ENCODE measurements around the gene TRAF3.

The TRAF3 gene

DNA sequence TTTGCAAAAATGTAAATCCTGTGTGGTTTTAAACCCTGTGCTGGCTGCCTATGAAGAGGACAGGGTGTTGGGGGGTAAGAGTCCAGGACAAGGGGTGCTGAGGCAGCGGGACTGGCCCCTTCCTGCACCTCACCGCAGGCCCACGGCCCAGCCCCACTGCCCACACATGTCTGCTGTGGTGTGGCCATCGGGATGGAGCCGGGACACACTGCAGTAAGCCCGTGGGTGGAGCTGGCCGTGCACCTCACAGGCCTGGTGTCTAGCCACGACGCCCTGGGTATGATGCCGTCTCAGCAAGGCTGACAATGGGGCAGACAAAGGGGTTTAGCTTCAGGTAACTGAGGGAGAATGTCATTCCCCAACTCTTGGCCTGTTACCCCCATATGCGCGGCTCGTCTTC, 164.8 kb downstream of the TRAF3 start:
- DNase-seq = no peak

DNA sequence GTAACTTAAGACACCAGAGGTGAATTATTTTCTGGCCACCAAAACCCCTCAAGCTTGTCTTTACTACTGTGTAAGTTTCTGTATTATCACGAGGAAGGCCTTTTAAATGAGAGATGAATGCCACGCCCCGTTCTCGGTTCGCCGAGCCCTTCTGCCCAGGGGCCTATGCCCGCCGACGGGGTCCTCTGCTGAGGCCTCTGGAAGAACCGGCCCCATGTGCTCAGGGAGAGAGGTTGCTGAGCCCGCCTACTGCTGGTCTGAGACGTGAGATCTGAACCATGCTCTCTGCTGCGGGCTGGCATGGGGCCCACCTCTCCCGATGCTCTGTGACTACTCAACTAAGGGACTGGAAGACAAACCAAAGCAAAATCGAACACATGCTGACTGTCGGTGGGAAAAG, 166.2 kb downstream of the TRAF3 start:
- DNase-seq = no peak

DNA sequence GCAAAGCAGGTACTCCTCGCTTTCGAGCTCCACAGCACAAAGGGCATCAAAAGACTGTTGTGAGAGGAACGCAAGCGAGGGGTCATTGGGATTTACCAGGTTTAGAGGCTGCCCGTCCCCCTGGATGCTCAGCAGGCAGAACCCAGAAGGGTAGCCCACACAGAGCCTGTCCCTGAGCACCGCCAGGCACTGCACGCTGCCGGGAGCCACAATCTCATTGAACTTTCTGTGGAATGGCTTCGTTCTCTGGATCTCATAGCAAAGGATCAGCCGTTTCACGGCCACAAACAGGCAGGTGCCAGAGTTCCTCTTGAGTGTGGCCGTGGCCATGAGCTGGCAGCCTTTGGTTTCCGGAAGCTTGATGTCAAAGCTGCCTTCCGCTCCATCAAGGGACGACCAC, 166.7 kb downstream of the TRAF3 start:
- no peak for DNase-seq

DNA sequence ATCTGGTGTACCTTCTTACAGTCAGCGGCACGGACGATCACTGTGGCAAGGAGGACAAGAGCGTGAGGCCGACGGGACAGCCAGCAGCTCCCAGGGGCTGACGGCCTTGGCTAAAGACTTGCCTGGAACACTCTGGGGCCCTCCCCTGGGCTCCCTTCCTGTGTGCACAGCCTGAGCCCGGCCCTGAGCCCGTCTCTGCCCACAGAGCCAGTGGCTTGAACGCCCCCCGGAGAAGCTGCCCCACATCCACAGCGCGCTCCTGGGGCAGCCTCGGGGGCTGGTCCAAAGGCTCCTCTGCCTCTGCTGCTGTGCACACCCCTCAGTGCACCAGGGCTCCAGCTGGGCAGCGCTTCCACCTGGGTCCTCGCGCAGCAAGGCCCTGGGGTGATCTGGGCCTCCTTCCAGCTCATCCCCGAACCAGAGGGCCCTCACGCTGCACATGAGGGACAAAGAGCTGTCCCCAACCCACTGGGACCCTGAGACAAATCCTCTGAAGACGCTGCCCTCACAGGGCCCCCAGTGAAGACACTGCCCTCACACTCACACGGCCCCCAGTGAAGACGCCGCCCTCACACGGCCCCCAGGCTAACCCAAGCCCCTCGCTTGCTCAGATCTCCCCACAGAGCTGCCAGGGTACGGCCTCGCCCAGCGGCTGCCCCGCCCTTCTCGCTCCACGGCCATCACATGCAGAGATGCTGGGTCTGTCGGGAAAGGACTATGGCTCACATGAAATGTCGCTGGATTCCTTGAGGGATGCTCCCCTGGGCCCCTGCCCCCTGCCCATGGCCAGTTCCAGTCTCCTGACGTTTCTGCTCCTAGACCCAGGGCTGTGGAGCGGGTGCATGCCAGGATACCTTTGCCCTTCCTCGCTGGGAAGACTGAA, 167.4 kb downstream of the TRAF3 start:
- no peak for DNase-seq

DNA sequence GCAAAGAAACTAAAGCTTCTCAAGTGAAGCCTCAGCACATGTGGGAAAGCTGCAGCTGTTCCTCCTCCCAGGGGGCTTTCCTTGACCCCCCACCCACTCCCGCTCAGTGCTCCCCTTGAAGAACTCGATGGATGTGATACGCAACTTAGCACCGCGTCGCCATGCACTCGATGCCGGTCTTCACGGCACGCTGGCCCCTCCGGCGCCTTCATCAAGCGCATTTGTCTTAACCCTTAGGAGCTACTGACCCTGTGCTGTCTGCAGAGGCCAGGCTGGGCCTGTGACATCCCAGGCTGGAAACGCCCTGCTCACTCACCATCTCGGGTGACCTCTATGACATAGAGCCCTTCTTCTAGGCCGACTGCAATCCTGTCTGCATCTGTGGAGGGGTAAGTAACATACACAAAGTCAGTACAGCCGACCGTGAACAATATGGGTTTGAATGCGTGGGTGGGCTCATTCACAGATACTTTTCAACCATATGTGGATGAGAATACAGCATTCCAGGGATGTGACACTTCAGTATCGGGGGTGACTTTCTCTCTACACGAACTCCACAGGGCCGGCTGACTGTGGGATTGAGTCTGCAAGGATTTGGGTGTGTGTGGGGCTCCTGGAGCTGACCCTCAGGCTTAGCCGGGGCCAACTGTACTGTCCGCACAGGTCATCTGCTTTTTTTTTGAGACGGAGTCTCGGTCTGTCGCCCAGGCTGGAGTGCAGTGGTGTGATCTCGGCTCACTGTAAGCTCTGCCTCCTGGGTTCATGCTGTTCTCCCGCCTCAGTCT, 168.3 kb downstream of the TRAF3 start:
- no peak for DNase-seq

DNA sequence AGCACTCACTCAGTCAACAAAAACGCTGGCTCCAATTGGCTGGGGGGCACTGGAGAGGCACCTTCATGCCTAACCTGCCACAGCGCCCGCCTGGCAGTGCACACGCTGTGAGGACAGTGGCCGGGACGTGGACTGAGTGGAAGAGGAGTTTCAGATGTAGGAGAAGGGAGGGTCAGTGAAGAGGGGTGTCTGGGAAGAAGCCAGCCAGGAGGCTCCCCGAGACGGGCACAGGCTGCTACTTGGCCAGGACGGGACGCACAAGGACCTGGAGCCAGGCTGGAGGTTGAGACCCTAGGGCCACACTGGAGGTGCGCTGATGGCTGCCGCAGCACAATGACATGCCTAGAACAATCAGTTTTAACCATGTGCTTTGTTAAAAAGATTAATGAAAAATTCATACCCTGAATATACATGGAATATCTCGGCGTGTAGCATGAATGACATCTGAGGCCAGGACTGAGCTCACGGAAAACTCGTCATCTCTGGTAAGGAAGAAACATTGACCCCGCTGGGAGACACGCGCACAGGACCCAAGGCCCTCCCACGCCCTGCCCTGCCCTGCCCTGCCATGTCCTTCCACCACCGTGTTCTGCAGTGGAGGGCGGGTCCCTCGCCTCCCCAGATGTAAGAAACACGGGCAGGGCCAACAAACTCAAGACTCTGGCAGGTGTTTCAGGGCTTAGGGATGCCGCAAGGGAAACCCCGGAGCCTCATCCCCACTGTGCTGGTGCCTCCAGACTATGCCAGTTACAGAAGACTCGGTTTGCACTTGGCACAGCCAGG, 170.3 kb downstream of the TRAF3 start:
- DNase-seq = no peak

DNA sequence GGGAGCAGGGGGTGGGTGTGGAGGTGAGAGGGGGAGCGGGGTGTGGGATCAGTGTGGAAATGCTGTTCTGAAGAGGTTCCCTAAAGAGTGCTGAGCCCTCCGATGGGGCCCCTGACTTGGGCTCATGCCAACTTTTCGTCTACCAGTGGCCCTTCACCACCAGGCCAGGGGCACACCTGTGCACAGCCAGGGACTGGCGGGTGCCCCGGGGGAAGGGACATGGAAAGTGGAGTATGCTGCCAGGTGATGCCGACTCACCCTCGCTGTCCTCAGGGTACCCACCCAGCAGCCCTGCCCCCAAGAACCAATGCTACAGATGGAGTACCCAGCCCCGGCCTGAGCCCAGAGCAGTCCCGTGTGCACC, 171.4 kb downstream of the TRAF3 start:
- DNase-seq = no peak

DNA sequence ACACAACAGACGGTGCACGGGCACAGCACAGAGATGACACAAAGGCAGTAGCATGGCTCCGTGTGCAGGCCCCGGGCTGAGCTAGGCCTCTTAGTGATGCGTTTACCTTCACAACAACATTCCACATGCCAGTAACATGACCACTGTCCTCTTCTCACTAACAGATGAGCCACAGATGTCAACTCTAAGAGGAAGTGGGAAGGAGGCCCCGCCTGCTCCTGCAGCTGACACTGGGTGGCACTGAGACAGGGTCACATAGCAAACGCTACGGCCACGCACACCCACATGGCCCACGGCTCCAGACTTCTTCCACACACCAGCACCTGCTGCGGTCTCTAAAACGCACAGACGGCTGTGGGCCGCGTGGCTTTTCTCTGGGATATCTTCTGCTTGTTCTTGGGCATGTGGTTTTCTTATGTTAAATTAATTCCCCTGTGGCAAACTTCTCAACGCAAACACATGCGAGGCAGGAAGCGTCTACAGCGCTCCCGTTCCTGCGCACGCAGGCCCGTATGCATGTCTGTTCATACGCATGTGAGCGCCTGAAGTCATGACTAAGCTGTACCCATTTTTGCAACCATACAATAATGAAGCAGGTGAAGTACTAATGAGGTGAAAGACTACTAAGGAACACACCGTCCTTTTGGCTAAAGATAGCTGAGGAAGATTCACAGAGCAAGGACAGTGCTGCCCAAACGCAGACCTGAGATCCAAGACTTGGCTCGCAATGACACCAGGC, 172.0 kb downstream of the TRAF3 start:
- no peak for DNase-seq

DNA sequence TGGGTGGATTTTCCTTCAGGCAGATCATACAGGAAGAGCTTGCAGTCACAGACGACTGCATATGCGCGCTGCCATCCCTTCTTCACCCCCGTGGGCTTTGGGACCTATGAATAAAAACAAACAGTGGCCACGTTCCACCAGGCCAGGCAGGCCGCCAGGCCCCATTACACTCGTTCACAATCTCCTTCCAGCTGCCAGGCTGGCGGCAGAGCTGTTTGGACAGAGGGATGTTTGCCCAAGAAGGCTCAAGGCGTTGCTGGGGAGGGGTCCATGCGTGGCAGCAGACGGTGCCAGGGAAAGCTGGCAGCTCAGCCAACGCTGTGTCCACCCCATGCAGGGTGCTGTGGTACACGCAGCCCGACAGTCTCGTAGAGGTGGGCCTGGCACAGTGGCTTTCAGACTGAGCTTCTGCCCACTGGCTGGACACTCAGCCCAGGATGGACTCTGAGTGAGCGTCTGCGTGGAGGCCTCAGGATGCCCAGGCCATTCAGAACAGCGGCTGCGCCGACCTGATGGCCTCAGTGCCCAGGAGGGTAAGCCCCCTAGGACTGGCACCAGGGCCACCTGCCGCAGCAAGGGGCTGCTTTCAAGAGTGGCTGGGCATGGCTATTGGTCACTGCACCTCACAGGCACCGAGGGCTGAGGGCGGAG, 172.7 kb downstream of the TRAF3 start:
- no peak for DNase-seq

DNA sequence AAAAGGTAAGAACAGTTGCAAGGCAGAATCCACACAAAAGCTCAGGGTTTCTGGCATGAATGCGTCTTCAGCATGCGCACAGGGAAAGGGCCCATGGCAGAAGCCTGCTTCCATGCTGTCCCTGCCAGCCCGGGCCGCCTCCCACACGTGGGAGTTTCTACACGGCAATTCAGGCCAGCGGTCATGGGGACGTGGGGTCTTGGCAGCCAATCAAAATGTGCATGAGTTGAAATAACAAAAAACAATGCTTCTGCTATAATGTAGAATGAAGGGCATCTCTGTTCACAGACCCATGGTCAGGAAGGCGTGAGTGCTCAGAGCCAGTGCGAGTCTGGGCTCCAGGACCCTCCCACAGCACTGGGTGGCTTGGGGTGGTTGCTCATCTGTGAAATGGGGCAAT, 173.8 kb downstream of the TRAF3 start:
- DNase-seq = no peak

DNA sequence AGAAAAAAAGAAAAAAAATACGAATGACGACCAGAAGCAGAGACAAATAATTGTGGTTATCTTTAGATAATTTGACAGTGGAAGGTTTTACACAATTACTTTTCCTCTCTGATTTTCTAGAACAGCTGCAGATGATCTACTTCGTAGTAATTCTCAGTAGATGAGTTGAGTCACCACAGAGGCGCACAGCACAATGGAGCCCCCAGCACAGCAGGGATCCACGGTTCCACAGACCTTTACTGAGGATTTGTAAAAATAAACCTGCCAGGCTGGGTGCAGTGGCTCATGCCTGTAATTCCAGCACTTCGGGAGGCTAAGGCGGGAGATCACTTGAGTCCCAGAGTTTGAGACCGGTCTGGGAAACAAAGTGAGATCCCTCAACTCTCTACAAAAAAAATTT, 174.6 kb downstream of the TRAF3 start:
- no peak for DNase-seq

DNA sequence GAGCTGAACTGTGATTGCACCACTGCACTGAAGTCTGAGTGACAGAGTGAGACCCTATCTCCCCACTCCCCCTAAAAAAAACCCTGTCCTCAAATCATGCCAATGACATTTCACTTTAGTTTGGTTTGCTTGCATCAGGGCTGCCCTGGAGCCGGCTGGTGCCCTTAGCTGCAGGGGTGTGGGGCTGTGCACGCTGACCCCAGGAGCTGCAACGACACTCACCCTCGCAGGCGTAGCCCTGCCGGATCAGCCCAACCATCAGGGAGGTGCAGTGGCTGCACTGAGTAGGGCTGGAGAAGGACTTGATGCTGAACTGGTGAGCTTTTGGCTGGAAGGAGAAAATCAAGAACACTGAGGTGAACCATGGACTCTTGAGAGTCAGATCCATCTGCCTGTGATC, 175.0 kb downstream of the TRAF3 start:
- DNase-seq = no peak

DNA sequence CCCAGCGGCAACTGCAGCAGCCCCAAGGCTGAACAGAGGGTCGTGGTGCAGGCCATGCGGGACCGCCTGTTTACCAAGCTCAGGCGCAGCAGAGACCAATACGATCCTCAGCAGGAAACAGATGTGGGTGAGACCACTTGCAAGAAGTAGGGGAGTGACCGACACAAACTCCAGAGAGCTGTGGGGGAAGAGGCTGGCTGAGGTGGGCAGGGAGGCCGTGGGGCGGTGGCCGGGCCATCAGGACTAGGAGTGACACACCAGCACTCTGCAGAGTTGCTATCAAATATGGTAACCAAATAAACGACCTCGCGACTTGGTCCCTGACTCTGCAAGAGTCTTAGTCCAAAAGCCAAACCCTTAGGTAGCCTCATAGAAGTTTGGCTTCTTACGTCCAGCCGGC, 175.9 kb downstream of the TRAF3 start:
- no peak for DNase-seq

DNA sequence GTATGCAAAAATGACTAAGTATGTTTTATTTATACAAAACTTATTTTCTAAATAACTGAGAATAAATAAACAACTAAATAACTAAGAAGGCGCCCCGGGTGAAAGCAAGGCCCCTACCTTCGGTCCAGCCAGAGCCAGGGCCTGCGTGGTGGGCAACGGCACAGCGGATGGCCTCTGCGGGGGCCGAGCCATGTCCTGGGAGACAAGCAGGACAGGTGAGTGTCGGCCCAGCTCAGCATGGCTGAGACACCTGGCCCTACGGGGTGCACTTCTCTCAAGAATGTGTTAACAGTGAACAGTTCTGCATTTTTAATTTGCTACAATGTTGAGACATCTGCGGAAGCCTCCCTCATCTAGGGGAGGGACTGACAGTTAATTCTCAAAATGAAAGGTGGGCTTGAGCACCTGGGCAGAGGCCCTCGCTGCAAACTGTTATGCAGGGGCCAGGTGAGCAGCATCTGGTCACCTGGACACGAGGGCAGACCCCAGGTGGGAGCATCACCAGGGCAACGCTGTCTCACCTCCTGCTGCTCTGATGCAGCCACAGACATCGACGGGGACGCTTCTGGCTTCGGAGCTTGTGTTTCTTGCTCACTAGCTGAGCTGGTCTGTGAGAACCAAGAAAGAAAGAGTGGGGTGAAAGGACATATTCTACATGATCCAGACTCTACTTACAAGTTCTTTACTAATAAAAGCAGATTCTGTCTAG, 177.0 kb downstream of the TRAF3 start:
- no peak for DNase-seq

DNA sequence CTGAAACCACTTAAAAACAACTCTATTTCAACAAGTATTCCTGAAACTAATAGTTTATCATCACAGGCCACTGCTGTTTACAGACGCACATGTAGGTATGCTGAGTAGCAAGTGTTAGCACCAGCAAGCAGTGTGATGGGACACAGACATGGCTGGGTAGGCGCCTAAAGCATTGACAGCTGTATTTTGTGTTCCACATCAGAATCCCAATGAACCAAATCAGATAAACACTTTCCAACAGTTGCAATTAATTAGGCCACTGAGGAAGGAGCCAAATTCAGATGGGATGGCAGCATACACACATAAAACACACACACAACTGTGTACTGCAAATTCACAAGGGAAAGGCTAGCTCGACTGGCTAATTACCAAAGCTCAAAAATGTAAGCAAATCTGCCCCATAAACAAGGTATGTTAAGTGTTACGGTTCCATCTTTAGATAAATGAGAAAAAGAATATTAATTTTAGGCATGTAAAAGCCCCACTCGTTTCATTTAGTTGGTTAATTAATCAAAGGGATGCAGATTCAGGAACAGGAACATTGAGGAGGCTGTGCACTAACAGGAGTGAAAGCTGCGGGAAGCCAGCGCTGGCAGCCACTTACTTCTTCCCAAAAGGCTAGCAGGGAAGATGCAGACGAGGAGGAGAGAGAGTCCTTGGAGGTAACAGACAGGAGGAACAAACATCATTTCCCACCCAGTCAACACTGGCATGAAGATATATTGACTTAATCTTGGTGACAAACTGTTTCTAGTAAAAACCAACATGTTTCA, 178.6 kb downstream of the TRAF3 start:
- no peak for DNase-seq

DNA sequence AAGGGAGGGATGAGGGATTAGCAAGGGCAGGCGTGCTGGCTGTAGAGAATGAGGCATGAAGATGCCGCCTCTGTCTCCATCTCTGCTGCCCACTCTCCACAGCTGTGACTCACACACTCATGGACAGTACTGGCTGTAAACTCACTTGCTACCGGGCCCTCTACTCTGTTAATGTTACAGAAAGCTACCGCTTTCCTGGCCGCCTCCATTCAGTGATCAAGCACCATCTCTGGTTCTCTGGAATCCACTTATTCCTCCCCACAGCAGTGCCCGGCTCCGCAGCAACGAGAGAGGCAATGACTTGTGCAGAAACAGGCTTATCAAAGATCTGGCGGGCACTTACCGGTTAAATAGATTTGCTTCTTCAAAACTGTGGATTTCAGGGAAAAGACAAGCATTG, 180.0 kb downstream of the TRAF3 start:
- no peak for DNase-seq

DNA sequence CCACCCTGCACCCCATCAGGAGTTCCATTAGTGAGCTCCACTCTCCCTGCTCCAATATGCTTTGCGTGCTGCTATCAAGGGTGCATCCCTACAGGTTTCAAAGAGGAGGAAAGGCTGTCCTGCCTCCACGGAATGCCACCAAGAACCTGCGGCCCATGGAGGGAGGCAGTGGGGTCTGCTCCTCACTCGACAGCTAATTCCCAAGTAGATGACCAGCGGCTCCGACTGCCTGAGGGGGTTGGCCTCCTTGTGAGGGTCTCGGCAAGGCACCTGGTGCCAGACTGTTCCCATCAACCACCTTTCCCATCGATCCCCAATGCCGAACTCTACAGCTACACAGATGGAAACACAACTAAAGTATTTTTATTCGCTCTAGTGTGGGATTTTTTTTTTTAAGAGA, 181.2 kb downstream of the TRAF3 start:
- no peak for DNase-seq
